Panc1 (cell line): ENCODE data around the gene HCN4. TPM values are rescaled to one million over a fixed set of nuclear protein-coding genes. Genes with fewer than 3 reads are reported as not detected.

Experiments used
- ATAC-seq: fragments of 200-7000 bp; cut with Tn5 transposase; 2 replicates; pipeline ENCODE4 v1.9.1; 2020; ENCODE audit warnings: mild to moderate bottlenecking, moderate library complexity
- BruUV-seq: library from RNA; stranded (reverse); fragments of 400-500 nt; replicated peaks from 2 replicates; lab custom pipeline; 2021; lab: Mats Ljungman, UMichigan
- CTCF ChIA-PET: fragments of 300-600 bp; sonication (Branson Sonifier 250); formaldehyde crosslinking; loops from one replicate; lab custom pipeline; 2022; ENCODE audit warnings: antibody characterized with exemption; lab: Charles Lee
- POLR2A ChIA-PET: fragments of 300-600 bp; sonication (Branson Sonifier 250); formaldehyde crosslinking; loops from one replicate; lab custom pipeline; 2022; ENCODE audit warnings: antibody characterized with exemption; lab: Charles Lee
- DNase-seq: peaks from one replicate; pipeline ENCODE4 v3.0.0-alpha.2; 2010; ENCODE audit warnings: low read depth, low spot score
- H3K27ac ChIP-seq: 2 replicates; pipeline ENCODE4 v1.5.1; 2011; ENCODE audit warnings: mild to moderate bottlenecking, low read length, inconsistent platforms
- H3K27me3 ChIP-seq: fragments of 200-500 bp; sonication (Bioruptor generic); 2 replicates; pipeline ENCODE4 v1.6.0; 2014; ENCODE audit warnings: low read length, inconsistent platforms; ENCODE audit not compliant: control insufficient read depth, insufficient read depth
- H3K36me3 ChIP-seq: fragments of 200-500 bp; sonication (Bioruptor generic); 2 replicates; pipeline ENCODE4 v1.5.1; 2014; ENCODE audit warnings: inconsistent platforms, mild to moderate bottlenecking, low read length, moderate library complexity; ENCODE audit not compliant: control insufficient read depth, insufficient read depth
- H3K4me1 ChIP-seq: 2 replicates; pipeline ENCODE4 v1.5.1; 2011; ENCODE audit warnings: inconsistent platforms, mild to moderate bottlenecking, low read length, moderate library complexity; ENCODE audit not compliant: control insufficient read depth, insufficient read depth
- H3K4me3 ChIP-seq, 2 experiments: 2 replicates each; pipeline ENCODE4 v1.5.1; 2011 to 2012; ENCODE audit warnings: low read depth in 2 of 2, low read length in 2 of 2, mild to moderate bottlenecking in 2 of 2, inconsistent platforms in 1 of 2, moderate library complexity in 1 of 2
- H3K9me3 ChIP-seq: fragments of 200-500 bp; sonication (Bioruptor generic); 2 replicates; pipeline ENCODE4 v1.5.1; 2014; ENCODE audit warnings: low read depth, mild to moderate bottlenecking, inconsistent platforms, low read length, moderate library complexity; ENCODE audit not compliant: control insufficient read depth, insufficient read depth
- CTCF ChIP-seq: fragments of 450-650 bp; IDR thresholded peaks from 2 replicates; pipeline ENCODE4 v1.5.1; 2017; ENCODE audit warnings: mild to moderate bottlenecking
- POLR2AphosphoS5 ChIP-seq: IDR thresholded peaks from 2 replicates; pipeline ENCODE4 v1.6.1; 2012; ENCODE audit warnings: mild to moderate bottlenecking, low read depth, low read length, moderate library complexity
- SIN3A ChIP-seq: IDR thresholded peaks from 2 replicates; pipeline ENCODE4 v1.6.1; 2012; ENCODE audit warnings: low read depth, mild to moderate bottlenecking, low read length, moderate library complexity, borderline replicate concordance; ENCODE audit not compliant: insufficient read depth
- TCF7L2 ChIP-seq: IDR thresholded peaks from 2 replicates; pipeline ENCODE4 v1.6.1; 2011; ENCODE audit warnings: mild to moderate bottlenecking, low read depth, low read length, inconsistent platforms
- in situ Hi-C: cut with HindIII; loops from 2 replicates; pipeline ENCODE4 v1.10.0; 2016; ENCODE audit warnings: low sequenced_read_pairs, low pct_unique_long_range_greater_than_20kb
- intact Hi-C: fragments of 100-400 bp; cut with micrococcal nuclease; formaldehyde crosslinking; loops from one replicate; pipeline ENCODE4 v1.10.0; 2022; ENCODE audit not compliant: unreplicated experiment
- total RNA-seq: library from RNA; stranded (reverse); gene quantifications from one replicate; pipeline ENCODE4 v1.2.1, GENCODE V29; 2021; ENCODE audit not compliant: unreplicated experiment
- TF ChIP-seq, protein P1 (sequence below), 2 experiments: IDR thresholded peaks; 2 replicates each; pipeline ENCODE4 v1.6.1; 2011 to 2012; ENCODE audit warnings: low read depth in 2 of 2, control low read depth in 1 of 2, low read length in 1 of 2, mild to moderate bottlenecking in 1 of 2, moderate library complexity in 1 of 2; ENCODE audit not compliant: insufficient read depth in 1 of 2

The HCN4 gene
- total RNA-seq, 1 experiment from 2014 or later: 0.15 TPM

- no peaks in the 10 kb centered on the region for H3K27me3 ChIP-seq
- no peak for DNase-seq
- ATAC-seq: no peak
- no peak overlapping the region for H3K27ac ChIP-seq
- POLR2A ChIA-PET: no interaction called here
- H3K36me3 ChIP-seq: no peaks in the 10 kb centered on the region
- CTCF ChIA-PET: interaction anchor here (0.6 kb wide), 1 partner anchor 558 kb away, joined by 5 read pairs; no protein-coding TSS in a partner anchor
- H3K4me1 ChIP-seq: no peaks in the 10 kb centered on the region
- H3K4me3 ChIP-seq: no peak overlapping the region
- intact Hi-C loops (no loop called here), in situ Hi-C loops (no loop called here)
- no TSS peak for BruUV-seq
- no peaks in the 10 kb centered on the region for H3K9me3 ChIP-seq
- TF ChIP-seq CTCF (no peak), TCF7L2 (no peak), SIN3A (no peak), POLR2AphosphoS5 (no peak)
- TF ChIP-seq, protein P1, sequence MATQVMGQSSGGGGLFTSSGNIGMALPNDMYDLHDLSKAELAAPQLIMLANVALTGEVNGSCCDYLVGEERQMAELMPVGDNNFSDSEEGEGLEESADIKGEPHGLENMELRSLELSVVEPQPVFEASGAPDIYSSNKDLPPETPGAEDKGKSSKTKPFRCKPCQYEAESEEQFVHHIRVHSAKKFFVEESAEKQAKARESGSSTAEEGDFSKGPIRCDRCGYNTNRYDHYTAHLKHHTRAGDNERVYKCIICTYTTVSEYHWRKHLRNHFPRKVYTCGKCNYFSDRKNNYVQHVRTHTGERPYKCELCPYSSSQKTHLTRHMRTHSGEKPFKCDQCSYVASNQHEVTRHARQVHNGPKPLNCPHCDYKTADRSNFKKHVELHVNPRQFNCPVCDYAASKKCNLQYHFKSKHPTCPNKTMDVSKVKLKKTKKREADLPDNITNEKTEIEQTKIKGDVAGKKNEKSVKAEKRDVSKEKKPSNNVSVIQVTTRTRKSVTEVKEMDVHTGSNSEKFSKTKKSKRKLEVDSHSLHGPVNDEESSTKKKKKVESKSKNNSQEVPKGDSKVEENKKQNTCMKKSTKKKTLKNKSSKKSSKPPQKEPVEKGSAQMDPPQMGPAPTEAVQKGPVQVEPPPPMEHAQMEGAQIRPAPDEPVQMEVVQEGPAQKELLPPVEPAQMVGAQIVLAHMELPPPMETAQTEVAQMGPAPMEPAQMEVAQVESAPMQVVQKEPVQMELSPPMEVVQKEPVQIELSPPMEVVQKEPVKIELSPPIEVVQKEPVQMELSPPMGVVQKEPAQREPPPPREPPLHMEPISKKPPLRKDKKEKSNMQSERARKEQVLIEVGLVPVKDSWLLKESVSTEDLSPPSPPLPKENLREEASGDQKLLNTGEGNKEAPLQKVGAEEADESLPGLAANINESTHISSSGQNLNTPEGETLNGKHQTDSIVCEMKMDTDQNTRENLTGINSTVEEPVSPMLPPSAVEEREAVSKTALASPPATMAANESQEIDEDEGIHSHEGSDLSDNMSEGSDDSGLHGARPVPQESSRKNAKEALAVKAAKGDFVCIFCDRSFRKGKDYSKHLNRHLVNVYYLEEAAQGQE (IDR thresholded peaks at IDR 0.05; ENCODE audit: insufficient read depth in 1 of 2, low read depth in 2 of 2, low read length in 1 of 2): no peak
These were observed 45.9 kb downstream of the HCN4 start for GRCh38 chr15:73322665-73323373.

- CTCF ChIA-PET: interaction anchor here (0.6 to 0.7 kb wide), 3 partner anchors 383 to 1540 kb away, joined by 3 to 5 read pairs (median 3); no protein-coding TSS in a partner anchor
- in situ Hi-C loops: no loop called here
These were observed 47.0 kb downstream of the HCN4 start for GRCh38 chr15:73321496-73322450.

More at GRCh38 chr15:73321496-73322450, 47.0 kb downstream of the HCN4 start:
- Histone ChIP-seq H3K27me3 (no peaks in the 10 kb centered on the region), H3K4me3 (no peak overlapping the region), H3K27ac (no peak overlapping the region), H3K4me1 (no peaks in the 10 kb centered on the region), H3K9me3 (no peaks in the 10 kb centered on the region), H3K36me3 (no peaks in the 10 kb centered on the region)
- POLR2A ChIA-PET: no interaction called here
- DNase-seq: no peak
- no peak for ATAC-seq
- no peak for TF ChIP-seq SIN3A
- TF ChIP-seq, protein P1 (IDR thresholded peaks at IDR 0.05; ENCODE audit: insufficient read depth in 1 of 2, low read depth in 2 of 2, low read length in 1 of 2): no peak
- no TSS peak for BruUV-seq
- intact Hi-C loops: no loop called here
